Stimulated activated CD4-positive, alpha-beta T cell treated with anti-CD3 and anti-CD28 coated beads, Interleukin-1b, Interleukin-23, amount 100 ng/mL, for 24 hours (primary cell): ENCODE data around the gene ACSL6.

Experiments
- DNase-seq, 4 experiments: peaks; one replicate each; pipeline ENCODE4 v3.0.0-alpha.2; 2020; ENCODE audit warnings: low read depth in 4 of 4, low spot score in 1 of 4

The ACSL6 gene

DNA sequence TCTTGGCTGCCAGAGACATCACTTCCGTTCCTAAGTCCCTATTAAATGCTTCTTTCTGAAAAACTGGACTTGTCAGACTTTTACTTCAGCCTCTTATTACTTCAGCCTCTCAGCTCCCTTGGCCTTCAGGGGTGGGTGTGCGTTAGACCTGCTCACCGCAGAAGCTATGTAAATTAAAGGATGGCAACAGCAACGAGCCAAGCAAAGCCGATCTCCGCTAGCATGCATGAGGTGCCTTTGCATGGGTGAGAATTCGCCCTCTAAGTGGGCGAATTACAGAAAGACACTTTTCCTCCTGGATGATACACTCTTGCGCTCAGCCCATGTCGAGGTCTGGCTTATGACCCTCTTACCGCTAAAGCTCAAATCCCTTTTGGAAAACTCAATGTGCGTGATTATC is 38.1 kb upstream of the ACSL6 start:
- DNase-seq = no peak

DNA sequence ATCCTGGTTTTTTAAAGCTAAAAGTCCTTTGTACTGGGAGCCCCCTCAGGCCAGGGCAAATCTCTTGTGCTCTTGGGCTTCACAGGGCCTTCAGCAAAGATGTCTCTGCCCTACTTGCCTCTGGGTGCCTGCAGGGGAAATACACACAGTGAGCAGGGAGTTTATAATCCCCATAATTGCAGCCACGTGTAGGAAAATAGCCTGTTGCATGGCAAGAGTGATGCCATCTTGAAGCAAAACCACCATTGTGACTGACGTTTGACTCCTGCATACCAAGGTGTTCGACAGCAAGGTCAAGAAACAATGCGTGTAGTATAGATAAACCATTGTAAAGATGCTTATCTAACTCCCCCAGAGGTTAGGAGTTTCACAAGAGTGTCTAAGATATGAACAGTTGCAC is 37.6 kb upstream of the ACSL6 start:
- DNase-seq = no peak

DNA sequence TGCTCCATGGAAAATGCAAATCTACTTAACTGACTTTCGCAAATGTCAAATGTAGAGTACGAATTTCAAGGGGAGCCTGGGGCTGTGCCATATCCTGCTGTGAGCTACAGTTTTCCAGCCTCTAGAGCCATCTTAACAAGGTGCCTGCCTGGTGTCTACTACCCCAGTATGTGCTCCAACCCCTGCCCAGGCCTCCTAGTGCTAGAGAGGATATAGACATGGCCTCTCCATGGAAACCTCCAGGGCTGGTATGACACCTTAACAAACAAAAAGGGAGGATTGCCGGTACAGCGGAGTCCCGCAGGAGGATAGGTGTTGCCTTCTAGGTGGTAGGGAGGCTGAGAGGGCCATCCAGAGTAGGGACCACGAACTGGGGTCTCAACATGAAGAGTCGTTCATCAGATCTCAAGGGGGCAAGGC is 35.4 kb upstream of the ACSL6 start:
- DNase-seq = no peak

DNA sequence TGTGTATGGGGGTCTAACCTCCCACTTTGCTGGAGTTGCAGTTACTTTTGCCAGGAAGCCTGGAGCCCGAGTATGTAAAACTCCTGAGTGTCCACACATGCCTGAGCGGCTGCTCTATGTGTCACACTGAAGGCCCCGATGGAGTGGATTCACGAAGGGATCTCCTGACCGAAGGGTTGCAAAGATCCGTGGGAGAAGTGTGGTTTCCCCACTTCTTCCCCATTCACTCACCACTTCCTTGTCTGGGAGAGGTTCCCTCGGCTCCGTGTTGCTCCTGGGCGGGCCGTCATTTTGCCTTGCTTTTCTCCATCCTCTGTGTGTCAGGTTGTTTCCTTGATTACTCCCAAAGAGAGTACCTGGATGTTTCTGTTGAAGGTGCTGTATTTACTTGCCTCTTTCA is 32.7 kb upstream of the ACSL6 start:
- DNase-seq = no peak

DNA sequence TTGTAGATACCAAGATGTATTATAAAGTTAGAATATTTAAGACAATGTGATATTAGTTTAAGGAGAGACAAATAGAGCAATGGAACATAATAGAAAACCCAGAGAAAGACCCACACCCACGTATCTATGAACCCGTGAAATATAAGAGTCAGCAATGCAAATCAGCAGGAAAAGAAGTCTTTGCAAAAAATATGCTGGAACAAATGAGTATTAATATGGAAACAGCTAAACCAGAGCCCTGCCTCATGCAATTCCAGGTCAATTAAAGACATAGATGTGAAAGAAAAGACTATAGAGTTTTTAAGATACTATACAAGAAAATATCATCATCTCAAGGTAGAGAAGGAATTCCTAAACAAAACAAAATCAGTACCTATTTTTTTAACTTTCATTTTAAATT is 25.9 kb upstream of the ACSL6 start:
- DNase-seq = no peak

DNA sequence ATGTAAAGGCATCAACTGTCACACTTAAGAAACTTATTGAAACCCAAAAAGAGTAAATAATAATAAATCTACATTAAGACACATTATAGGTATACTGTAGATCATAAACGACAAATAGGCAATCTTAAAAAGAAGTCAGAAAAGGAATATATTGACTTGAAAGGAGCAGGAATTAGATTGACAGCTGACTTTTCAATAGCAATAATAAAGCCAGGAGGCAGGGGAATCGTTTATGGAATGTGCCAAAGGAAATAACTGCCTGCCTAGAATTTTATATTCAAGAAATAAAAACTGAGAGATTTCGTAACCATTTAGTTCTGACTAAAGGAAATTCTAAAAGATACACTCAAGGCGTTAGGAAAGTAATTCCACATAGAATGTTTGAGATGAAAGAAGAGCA is 21.7 kb upstream of the ACSL6 start:
- DNase-seq = no peak

DNA sequence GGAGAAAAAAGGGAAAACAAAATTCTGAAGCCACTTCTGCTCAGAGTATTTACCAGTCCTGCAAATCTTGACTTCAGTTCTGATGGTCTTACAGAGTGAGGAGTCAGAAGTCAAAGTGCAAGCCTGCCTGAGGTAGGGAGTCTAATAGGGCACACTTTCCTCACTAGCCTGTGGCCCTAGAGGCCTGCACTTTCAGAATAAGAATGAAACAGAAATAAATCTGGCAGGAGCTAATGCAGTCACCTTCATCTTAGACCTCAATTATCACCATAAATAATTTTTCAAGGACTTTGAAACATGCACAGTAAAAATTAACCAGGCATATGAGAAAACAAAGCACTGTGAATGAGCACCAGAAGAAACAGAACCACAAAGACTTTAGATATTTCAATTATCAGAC is 20.7 kb upstream of the ACSL6 start:
- DNase-seq = no peak

DNA sequence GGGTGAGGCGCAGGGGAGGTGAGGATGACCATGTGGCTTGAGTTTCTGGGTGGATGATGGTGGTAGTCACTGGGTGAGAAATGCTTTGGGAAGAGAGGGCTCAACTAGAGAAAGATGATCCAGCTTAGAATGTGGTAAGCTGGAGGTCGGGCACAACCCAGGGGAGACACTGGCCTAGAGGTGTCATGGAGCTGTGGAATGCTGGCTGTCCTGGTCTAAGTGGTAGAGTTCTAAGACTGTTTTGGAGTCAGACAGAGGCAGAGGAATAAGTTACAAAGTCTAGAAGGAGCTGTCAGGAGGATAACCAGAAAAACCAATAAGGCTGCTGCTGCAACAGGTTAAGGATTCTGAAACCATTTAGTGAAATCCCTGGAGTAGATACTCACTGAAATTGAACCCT is 19.2 kb upstream of the ACSL6 start:
- DNase-seq = no peak

DNA sequence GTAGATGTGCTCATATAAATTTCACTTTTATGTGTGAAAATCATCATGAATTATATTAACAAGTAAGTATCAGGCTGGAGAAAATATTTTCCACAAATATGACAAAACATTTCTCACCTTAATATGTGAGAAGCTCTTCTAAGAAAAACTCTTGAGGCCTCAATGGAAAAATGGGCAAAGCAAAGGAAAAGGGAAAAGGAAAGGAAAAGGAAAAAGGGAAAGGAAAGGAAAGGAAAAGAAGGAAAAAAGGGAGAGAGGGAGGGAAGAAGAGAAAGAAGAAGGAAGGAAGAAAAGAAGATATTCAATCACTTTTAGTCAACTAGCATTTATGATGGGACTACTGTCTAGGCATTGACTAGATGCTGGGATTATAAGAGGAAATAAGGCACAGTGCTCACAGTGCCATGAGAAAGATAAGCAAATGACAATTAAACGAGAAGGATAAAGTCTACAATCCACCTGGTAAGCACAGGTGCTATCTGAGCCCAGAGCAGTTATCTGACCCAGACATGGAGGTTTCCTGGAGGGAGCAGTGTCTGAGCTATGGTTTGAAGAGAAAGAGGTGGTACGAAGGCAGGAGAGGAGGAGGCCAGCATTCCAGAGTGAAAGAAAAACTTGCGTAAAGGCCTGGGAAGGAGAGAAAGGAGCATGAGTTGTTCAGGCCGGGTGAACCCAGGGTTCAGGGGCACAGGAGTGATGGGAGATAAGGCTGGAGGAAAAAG is 18.3 kb upstream of the ACSL6 start:
- DNase-seq = no peak

DNA sequence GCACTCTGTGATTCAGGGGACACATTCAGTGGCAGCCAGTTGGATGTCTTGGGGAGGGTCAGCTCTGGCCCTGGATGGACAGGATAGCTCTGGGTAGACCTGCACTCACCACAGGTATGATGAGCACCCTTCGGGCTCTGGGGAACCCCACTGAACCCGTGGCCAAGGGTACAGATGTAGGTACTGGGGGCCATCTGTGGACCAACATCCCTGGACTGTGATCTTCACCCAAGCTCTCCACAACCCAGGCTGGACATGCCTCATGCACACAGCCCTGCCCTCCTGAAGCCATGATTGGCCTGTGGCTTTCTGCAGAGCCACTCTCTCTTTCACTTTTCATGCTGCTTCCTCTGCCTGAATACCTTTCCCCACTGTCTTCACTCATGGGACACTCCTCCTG is 15.6 kb upstream of the ACSL6 start:
- DNase-seq = no peak

DNA sequence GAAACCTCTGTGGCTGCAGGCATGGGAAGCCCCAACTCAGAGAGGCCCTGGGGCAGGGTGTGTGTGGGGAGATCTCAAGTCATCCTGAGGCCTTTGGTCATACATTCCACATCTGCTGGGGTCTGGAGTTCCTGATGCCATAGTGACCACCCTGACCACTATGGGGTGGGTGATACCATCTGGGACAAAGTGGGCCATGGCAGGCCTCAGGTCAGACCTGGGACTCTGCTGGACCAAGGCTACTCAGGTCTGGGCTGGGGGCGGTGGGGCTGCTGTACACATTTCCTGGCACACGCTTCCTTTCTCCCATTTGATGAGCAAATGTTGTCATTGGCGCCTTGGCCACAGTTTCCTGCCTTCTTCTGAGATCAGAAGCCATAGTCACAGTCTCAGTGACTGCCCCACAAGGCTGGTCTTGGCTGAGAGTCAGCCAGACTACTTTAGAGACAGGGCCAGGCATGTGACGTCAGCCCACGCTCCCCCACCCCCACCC is 15.1 kb upstream of the ACSL6 start:
- no peak for DNase-seq

DNA sequence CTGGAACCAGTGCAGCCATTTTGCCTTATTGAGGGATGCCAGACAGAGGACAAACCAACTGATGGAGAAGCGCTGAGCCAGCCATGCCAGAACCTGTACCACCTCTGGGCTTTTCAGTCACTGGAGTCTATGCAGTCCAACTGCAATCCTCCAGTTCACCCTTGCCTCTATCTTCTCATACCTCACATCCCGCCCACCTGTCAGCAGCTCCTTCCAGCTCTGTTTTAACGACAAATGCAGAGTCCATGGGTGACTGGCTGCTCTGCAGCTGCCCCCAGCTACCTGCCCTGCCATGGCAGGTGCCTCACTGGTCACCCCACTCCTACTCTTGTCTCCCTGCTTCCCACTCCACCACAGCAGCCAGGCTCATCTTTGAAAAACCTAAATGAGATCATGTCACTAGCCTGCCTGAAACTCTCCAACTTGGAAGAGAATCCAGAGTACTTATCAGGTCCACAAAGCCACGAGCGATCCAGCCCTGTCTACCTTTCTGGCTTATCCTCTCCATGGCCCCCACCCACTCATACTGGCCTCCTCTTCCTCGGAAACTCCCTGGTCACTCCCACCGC is 14.0 kb upstream of the ACSL6 start:
- no peak for DNase-seq

DNA sequence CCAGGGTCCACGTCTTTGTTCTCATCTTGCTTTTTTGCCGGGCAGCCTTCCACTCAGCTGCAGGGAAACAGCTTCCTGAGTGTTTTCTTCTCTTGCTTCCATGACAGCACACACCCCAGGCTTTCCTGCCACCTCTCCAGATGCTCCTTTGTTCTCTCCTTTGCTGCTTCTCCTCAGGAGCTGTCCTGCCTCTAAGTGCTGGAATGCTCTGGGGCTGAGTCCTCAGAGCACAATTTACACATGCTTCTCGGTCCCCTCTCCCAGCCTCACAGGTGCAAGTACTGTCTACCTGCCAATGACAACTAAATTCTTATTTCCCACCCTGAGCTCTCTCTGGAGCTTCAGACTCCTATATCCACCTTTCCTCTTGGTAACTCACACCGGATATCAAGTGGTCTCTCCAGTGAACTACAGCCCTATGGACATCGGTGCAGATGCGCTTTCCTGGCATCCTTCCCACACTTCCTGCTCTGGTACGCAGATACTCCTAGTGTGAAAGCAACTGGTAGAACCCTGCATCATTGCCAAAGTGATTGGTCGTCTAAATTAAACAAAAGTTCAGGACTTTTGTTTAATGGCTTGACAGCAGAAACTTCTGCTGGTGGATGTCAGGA is 13.4 kb upstream of the ACSL6 start:
- DNase-seq = no peak

DNA sequence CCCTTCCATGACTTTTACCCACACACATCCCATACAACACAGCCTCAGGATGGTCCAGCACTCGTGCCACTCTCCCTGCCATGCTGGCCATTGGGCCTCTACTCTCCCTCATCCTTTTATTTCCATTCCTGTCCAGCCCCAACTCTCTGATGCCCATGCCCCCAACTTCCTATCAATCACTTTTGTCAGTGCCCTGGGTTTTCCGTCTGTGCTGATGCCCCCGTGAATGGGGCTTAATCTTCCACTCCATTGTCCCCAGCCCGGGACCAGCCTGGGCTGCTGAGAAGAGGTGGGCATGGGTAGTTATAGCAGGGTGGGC is 12.6 kb upstream of the ACSL6 start:
- no peak for DNase-seq

DNA sequence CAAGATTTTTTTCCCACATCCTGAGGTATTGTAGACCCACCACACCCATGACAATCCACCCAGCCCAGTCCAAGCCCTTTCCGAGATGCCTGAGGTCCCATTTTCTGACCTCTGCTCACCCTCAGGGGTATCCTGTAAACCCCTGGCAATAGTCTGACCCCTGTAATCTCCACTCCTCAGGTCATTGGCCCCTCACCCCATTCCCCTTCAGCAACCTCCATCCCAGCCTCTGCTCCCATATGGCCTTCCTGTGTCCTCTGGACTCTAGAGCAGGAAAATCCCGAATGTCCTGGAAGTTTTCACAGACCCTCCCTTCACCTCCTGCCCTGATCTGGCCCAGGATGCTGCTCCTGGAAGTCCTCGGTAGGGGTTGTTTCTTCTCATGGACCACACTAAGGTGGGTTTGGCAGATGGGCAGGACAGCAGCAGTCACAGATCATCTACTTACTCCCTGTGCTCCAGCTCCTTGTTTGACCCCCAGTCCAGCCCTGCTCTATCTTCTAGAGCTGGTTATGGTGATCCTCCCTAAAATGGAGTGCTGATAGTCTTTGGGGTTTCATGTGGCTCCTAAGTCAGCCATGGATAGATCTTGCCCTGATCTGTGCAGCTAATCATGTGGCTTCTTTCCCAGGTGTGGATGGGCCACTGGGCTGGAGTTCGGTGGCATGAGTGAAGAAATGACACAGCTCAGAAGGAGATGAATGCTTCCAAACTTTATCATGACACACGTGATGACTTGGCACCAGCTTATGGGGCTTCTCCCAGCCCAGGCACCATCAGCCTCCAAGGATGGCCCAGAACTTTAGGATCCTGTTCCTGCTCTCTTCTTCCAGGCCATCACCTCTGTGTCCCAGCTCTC is 12.0 kb upstream of the ACSL6 start:
- DNase-seq = no peak

DNA sequence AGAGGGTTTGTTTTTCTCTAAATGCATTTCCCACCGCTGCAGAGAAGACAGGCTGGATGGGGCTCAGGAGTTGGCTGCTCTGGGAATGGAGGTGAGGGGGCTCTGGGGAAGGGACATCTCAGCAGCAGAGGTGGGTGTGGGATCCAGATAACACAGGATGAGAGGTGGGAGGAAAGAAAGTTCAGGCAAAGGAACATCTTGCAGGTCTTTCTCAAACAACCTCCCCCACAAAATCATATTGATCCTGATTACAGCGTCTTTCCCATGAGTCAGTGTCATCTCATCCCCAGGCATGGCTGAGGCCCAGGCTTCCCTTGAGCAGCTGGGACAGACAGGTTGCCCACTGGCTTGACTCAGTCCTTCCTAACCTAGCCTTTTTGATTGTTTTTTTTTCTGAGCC is 11.3 kb upstream of the ACSL6 start:
- peak in 1 of 4 experiments; percentile 43 for DNase-seq

DNA sequence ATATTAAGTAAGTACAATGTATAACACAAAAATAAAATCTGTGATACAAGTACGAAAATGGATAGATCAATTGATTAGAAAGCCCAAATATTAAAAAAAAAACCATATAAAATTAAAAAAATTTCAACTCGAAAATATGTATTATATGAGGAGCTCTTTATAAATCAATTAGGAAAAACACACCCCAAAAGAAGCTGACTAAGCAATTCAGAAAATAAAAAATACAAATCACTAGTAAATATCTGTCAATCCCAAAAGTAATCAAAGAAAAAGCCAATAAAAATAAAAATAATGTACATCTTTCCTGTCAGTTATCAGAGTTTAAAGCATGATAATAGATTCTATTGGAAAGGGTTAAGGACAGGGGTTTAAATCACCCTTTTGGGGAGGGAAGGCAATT is 10.2 kb upstream of the ACSL6 start:
- no peak for DNase-seq

DNA sequence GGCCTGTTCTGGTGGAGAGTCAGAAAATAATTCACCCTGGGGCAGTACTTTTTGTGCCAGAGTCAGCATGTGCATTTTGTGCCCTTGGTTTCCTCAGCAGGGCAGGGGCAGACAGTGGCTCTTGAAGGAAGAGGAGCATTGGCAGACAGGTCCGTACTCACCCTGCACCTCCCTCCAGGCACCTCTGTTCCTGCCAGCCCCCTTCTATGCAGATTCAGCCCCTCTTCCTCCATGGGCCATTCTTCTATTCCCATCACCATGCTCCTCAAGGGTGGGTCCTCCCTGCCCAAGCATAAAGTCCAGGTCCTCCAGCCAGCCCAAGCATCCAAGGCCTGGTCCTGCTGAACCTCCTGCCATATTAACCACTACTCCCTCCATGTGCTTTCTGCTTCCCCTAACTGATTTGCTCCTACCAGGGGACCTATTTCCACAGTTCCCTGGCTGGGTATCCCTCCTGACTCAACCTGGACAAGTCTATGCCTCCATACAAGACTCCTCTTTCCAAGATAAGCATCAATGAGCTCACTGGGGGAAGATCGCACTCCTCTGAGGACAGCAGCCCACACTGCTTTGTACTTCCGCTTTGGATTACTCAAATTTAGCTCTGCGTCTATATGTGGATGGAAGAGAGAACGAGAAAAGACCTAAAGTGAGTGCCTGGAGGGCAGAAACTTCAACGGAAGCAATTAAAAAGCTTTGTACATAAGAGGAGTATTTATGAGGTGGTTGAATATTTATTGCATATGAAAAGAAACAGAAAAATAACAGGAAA is 9.3 kb upstream of the ACSL6 start:
- DNase-seq = no peak

DNA sequence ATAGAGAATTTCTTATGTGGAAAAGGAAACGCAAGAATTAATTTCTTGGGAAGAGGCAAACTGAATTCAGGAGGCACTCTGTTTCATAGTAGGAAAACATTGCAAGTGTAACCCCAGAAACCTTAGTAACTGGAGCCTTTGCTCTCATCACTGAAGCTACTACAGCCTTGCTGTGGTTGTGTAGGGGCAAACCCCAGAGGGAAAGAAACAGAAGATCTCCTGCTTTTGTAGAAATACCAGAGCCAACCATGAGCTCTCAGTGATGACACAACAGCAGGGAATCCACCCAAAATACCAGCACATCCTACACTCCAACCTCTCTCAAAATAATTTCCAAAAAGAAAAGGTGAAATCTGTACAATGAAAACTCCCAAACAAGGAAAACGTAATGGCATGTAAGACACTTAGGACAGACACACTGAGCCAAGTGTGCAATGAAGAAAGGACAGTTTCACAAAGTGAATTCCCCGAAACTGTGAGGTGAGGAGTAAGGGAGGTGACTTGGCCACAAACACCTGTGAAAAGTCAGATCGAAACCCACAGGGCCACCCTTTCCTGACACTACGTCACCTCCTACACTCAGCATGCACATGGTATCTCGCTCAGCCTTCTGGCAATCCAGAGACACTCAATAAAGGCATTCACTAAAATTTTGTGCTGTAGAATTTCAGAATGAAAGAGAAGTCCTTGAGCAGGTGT is 8.5 kb upstream of the ACSL6 start:
- peak; percentile 35 to 65 (median 44) for DNase-seq

DNA sequence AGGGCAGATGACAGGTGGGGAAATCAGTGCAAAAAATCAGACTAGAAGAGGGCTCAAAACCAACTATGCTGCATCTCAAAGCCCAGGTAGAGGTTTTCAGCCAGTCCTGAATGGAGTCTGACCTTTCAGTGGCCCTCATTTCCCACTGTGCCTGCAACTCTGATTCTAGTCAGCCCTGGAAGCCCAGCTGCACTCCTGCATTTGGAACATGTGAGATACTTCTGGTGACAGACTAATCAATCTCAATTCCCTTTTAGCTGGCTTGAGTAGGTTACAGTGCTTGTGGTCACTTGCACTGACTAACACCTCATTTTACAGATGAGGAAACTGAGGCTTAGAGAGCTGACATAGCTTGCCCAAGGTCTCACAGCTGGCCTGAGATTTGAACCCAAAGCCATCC is 7.9 kb upstream of the ACSL6 start:
- DNase-seq = no peak
